GM19238 (cell line): ENCODE results near the gene ASXL1.
"Not testable (repeated sequence)": the region's sequence is repeated elsewhere in the genome, so short reads cannot be mapped to it uniquely, and the experiment has no call there.

Experiments used
- DNase-seq: peaks from one replicate; pipeline ENCODE4 v3.0.0; 2011; ENCODE audit warnings: low spot score; ENCODE audit not compliant: insufficient read length

The ASXL1 gene

GRCh38 chr20:32360333-32360634, 2.2 kb downstream of the ASXL1 start:
- DNase-seq: no peak

- DNase-seq: no peak
Observed at GRCh38 chr20:32362901-32363364, 4.8 kb downstream of the ASXL1 start.

GRCh38 chr20:32363492-32363891, 5.4 kb downstream of the ASXL1 start:
- no peak for DNase-seq

- no peak for DNase-seq
Observed at GRCh38 chr20:32364554-32365208, 6.5 kb downstream of the ASXL1 start.

GRCh38 chr20:32365564-32365963, 7.4 kb downstream of the ASXL1 start:
- no peak for DNase-seq

GRCh38 chr20:32366380-32366779, 8.2 kb downstream of the ASXL1 start:
- DNase-seq: no peak

- no peak for DNase-seq
Observed at GRCh38 chr20:32368323-32368722, 10.2 kb downstream of the ASXL1 start.

- DNase-seq: no peak
Observed at GRCh38 chr20:32368925-32369324, 10.8 kb downstream of the ASXL1 start.

GRCh38 chr20:32370897-32371296, 12.8 kb downstream of the ASXL1 start:
- no peak for DNase-seq

GRCh38 chr20:32378461-32378860, 20.3 kb downstream of the ASXL1 start:
- DNase-seq: no peak

- DNase-seq: not testable (repeated sequence)
Observed at GRCh38 chr20:32380037-32380436, 21.9 kb downstream of the ASXL1 start.

- no peak for DNase-seq
Observed at GRCh38 chr20:32380745-32381144, 22.6 kb downstream of the ASXL1 start.

- DNase-seq: no peak
Observed at GRCh38 chr20:32382102-32382950, 24.2 kb downstream of the ASXL1 start.

- DNase-seq: not testable (repeated sequence)
Observed at GRCh38 chr20:32383441-32383840, 25.3 kb downstream of the ASXL1 start.

- no peak for DNase-seq
Observed at GRCh38 chr20:32385541-32385940, 27.4 kb downstream of the ASXL1 start.

- no peak for DNase-seq
Observed at GRCh38 chr20:32386091-32386490, 28.0 kb downstream of the ASXL1 start.

- DNase-seq: no peak
Observed at GRCh38 chr20:32387252-32387651, 29.1 kb downstream of the ASXL1 start.

GRCh38 chr20:32391003-32391402, 32.9 kb downstream of the ASXL1 start:
- DNase-seq: no peak

- no peak for DNase-seq
Observed at GRCh38 chr20:32395066-32395465, 36.9 kb downstream of the ASXL1 start.

GRCh38 chr20:32396646-32397160, 38.6 kb downstream of the ASXL1 start:
- no peak for DNase-seq

- DNase-seq: no peak
Observed at GRCh38 chr20:32397567-32398084, 39.5 kb downstream of the ASXL1 start.

GRCh38 chr20:32400476-32400875, 42.3 kb downstream of the ASXL1 start:
- DNase-seq: no peak
